ENCODE measurements around the gene CELSR3. TPM values are rescaled to one million over a fixed set of nuclear protein-coding genes. Genes with fewer than 3 reads are reported as not detected.
A peak's percentile ranks its signal among the peaks of the same experiment; 100 is the strongest.

The CELSR3 gene
- 10 to 100 TPM; 12.6 to 13.1 TPM for total RNA-seq

DNA sequence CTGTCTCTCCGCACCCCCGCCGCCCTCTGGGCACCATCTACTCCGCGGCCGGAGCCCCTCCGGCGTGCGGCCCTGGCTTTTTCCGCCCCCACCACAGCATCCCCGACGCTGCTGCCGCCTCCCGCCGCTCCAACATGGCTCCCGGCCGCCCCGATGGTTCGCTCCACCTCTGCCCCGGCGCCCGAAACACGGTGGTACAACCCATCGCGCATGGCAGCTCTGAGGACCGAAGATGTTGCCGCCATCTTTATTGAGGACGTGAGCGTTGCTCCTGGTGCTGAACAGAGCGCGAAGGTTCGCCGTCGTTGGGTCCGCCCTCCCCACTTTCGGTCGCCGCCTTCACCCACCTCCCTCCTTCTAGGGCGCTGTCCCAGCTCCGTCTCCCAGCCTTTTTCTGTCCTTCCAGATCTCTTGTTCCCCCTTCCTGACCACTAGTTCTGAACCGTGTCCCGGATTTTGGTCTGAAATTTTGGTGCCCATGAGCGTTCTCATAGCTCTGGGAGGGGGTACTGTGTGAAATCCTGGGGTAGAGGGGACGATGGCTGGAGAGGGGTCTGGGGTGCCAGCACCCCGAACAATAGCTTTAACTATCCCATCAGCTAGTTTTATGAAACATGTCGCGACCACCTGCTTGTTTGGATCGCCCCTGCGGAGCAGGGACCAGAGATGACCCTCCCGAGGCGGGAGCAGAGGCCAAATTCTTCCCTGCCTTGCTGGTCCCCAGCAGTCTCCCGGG, at the start of gene CELSR3:
TSS of gene CELSR3 (minus strand) at position 134 of the 736 bp plus-strand sequence. CDS start 252 bp downstream, outside the sequence.
- DNase-seq (ENCODE audit: low spot score in 2 of 2) (peak in 1 of 2 donors; percentile 72), ATAC-seq (peak; percentile 10 to 41)
- Mint-ChIP-seq H3K9me3 (peaks cover 0 to 3% of the 10 kb centered on the region in 2 donors), H3K27ac (peak within 1 kb of the TSS; percentile 84 to 98), H3K36me3 (peaks cover 11 to 13% of the 10 kb centered on the region in 2 donors)

DNA sequence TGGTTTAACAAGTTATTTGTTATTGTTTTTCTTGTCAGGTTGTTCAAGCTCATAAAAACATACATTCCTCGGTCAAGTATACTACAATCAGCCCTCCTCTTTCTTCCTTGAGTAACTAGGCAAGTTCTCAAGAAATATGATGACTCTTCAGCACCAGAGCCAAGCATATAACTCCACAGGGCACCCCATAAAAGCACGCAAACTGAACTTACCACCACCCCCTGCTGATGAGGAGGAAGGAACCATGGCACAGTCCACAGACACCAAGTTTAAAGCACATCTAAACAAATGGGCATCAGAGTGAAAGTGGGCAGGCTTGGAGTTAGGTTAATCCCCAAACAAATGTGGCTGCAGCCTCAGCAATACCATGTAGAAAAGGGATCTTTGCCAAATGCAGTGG, 49.0 kb upstream of the CELSR3 start:
- Mint-ChIP-seq H3K27ac (peak overlapping the region in 1 of 2 donors; percentile 91), H3K36me3 (peaks cover 7 to 29% of the 10 kb centered on the region in 2 donors), H3K9me3 (no peaks in the 10 kb centered on the region)
- no peak for ATAC-seq
- no peak for DNase-seq (ENCODE audit: low spot score in 2 of 2)

DNA sequence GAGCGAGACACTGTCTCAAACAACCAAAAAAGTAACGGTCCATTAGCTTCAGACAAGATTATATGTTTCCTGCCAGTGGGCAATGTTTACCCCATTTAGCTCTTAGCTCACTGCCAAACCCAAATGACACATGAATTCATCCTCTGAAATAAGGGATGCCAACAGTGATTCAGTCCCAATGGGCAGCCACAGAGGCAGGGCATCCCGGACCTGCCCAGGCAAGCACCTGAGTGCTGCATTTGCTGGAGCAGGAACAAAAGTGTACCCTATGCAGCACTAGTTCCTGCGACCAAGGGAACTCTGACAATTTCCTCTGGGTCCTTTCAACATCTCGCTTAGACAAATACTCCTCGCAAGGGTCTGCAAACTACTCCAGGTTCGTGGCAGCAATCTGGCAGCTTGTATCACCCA, 46.4 kb upstream of the CELSR3 start:
- peak overlapping the region; percentile 50 to 91 for H3K27ac Mint-ChIP-seq
- ATAC-seq = peak; percentile 22 to 74

DNA sequence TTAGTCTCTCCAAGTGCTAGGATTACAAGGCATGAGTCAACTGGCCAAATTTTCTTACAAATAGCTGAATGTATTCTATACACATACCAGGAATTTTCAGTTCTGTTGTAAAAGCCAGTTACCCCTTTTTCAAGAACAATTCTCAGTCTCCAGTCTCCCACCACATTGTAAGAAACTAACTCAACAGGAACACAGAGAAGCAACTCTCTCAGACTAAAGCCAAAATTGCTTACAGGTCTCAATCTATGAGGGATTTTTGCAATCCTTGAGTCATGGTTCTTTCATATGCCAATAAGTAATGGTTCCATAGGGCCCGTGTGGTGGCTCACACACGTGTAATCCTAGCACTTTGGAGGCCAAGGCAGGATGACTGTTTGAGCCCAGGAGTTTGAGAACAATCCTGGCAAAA, 45.8 kb upstream of the CELSR3 start:
- H3K27ac Mint-ChIP-seq = peak overlapping the region; percentile 50 to 91

More for the DNA sequence above, 46.4 kb upstream of the CELSR3 start:
- H3K9me3 Mint-ChIP-seq = no peaks in the 10 kb centered on the region
- no peak for DNase-seq (ENCODE audit: low spot score in 2 of 2)
- H3K36me3 Mint-ChIP-seq = peaks cover 0 to 10% of the 10 kb centered on the region in 2 donors

GRCh38 chr3:48707157-48707556, 44.5 kb upstream of the CELSR3 start:
- peaks cover 0 to 15% of the 10 kb centered on the region in 2 donors for H3K36me3 Mint-ChIP-seq
- H3K27ac Mint-ChIP-seq = peak overlapping the region in 1 of 2 donors; percentile 53
- DNase-seq (ENCODE audit: low spot score in 2 of 2) (no peak), ATAC-seq (no peak)
- no peaks in the 10 kb centered on the region for H3K9me3 Mint-ChIP-seq

More for the DNA sequence above, 45.8 kb upstream of the CELSR3 start:
- Mint-ChIP-seq H3K36me3 (peaks cover 0 to 8% of the 10 kb centered on the region in 2 donors), H3K9me3 (no peaks in the 10 kb centered on the region)
- ATAC-seq (peak; percentile 37 to 71), DNase-seq (ENCODE audit: low spot score in 2 of 2) (no peak)

DNA sequence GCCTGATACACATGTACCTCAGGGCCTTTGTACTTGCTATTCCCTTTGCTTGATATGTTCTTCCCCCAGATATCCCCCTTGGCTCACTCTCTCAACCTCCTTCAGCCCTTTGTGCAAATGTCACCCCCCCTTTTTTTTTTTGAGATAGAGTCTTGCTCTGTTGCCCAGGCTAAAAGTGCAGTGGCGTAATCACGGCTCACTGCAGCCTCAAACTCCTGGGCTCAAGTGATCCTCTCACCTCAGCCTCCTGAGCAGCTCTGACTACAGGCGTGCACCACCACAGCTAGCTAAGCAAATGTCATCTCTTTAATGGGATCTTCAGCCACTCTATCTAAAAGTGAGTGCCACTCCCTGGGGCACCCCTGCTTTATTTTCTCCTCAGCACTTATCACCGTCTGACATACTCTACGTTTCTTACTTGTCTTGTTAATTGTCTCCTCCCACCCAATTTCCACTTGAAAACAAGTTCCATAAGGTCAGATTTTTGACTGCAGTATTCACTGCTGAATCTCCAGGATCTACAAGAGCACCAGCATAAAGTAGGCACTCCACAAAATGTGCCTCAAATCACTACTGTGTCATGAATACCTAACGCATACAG, 39.7 kb upstream of the CELSR3 start:
- ATAC-seq = no peak
- Mint-ChIP-seq H3K27ac (peak overlapping the region in 1 of 2 donors; percentile 14), H3K9me3 (no peaks in the 10 kb centered on the region), H3K36me3 (peaks cover 0 to 17% of the 10 kb centered on the region in 2 donors)
- no peak for DNase-seq (ENCODE audit: low spot score in 2 of 2)

DNA sequence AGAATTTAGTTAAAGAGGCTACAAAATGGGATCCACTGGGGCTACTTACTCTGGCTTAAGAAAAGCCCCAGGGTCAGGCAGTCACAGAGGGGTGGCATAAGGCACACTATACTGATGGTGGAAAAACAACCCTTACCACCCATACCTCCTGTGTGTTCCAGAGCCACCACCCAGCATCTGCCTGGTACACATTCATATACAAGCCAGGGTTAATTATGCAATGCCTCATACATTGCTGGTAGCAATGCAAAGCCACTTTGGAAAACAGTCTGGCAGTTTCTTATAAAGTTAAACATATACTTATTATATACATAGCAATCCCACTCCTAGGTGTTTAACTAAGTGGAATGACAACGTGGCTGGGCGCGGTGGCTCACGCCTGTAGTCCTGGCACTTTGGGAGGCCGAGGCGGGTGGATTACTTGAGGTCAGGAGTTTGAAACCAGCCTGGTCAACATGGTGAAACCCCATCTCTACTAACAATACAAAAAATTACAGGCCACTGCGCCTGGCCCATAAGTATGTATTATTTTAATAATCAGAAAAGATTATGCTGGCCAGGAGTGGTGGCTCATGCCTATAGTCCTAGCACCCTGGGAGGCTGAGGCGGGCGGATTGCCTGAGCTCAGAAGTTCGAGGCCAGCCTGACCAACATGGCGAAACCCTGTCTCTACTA, 38.2 kb upstream of the CELSR3 start:
- no peak for ATAC-seq

GRCh38 chr3:48698891-48699290, 36.2 kb upstream of the CELSR3 start:
- ATAC-seq = no peak
- peaks cover 0 to 24% of the 10 kb centered on the region in 2 donors for H3K36me3 Mint-ChIP-seq
- H3K27ac Mint-ChIP-seq = peak overlapping the region in 1 of 2 donors; percentile 1
- H3K9me3 Mint-ChIP-seq = no peaks in the 10 kb centered on the region
- DNase-seq (ENCODE audit: low spot score in 2 of 2) = no peak

More for the DNA sequence above, 38.2 kb upstream of the CELSR3 start:
- Mint-ChIP-seq H3K27ac (no peak overlapping the region), H3K9me3 (no peaks in the 10 kb centered on the region), H3K36me3 (peaks cover 0 to 17% of the 10 kb centered on the region in 2 donors)
- no peak for DNase-seq (ENCODE audit: low spot score in 2 of 2)

DNA sequence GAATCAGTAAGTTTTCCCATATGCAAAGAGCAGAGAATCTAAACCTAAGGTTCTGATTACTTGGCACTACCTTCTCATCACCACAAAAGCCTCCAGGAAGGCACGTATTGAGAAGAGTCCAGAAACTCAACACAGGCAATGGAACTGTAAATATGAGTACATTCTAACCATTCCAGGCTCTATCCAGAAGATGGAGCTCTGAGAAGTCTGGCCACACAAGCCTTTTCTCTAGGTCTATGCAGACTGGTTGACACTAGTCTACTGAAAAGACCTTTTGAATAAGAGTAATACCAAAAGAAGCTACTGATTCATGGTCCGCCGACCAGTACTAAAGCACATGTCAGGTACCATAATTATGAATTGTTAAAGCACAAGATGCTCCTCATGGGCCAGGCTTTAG, 35.3 kb upstream of the CELSR3 start:
- peaks cover 0 to 24% of the 10 kb centered on the region in 2 donors for H3K36me3 Mint-ChIP-seq

DNA sequence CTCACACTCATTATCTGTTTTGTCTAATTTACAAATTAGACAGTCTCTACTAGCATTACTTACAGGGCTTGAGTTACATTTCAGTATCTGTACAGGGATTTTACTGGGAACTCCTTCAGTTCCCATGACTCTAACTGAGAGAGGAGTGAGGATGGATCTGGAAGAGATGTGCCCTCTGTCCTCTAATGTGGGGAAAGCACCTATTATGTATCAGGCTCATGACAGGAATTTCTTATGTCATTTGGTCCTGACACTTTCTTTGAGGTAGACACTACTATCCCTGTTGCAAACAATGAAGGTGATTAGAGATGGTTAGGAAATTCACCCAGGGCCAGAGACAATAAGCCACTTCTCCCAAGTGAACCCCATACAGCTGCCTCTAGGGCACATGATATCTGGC, 33.9 kb upstream of the CELSR3 start:
- no peak for DNase-seq (ENCODE audit: low spot score in 2 of 2)
- H3K27ac Mint-ChIP-seq = no peak overlapping the region
- H3K36me3 Mint-ChIP-seq = peaks cover 0 to 17% of the 10 kb centered on the region in 2 donors
- no peak for ATAC-seq
- no peaks in the 10 kb centered on the region for H3K9me3 Mint-ChIP-seq

More for the DNA sequence above, 35.3 kb upstream of the CELSR3 start:
- peak overlapping the region in 1 of 2 donors; percentile 22 for H3K27ac Mint-ChIP-seq
- H3K9me3 Mint-ChIP-seq = no peaks in the 10 kb centered on the region
- DNase-seq (ENCODE audit: low spot score in 2 of 2) (no peak), ATAC-seq (no peak)

GRCh38 chr3:48696156-48696555, 33.5 kb upstream of the CELSR3 start:
- Mint-ChIP-seq H3K9me3 (no peaks in the 10 kb centered on the region), H3K36me3 (peaks cover 0 to 20% of the 10 kb centered on the region in 2 donors), H3K27ac (no peak overlapping the region)
- DNase-seq (ENCODE audit: low spot score in 2 of 2) = no peak
- no peak for ATAC-seq

DNA sequence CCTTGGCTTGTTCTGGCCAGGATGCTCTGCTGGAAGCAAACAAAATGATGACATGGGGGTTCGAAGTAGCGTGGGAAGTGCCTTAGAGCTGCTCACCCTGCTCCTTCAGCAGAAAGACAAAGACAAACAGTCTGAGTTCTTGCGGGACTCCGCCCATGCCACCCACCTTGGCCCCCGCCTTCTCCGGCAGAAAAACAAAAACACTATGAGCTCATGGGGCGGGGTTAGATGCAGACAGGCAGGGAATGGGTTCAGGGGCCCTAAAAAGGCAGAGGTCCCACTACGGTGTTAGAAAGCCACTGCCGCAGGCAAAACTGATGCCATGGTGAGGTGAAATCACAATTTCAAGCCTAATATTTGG, 32.7 kb upstream of the CELSR3 start:
- DNase-seq (ENCODE audit: low spot score in 2 of 2) = no peak
- Mint-ChIP-seq H3K36me3 (peaks cover 0 to 23% of the 10 kb centered on the region in 2 donors), H3K27ac (peak overlapping the region in 1 of 2 donors; percentile 84), H3K9me3 (no peaks in the 10 kb centered on the region)
- ATAC-seq = no peak

DNA sequence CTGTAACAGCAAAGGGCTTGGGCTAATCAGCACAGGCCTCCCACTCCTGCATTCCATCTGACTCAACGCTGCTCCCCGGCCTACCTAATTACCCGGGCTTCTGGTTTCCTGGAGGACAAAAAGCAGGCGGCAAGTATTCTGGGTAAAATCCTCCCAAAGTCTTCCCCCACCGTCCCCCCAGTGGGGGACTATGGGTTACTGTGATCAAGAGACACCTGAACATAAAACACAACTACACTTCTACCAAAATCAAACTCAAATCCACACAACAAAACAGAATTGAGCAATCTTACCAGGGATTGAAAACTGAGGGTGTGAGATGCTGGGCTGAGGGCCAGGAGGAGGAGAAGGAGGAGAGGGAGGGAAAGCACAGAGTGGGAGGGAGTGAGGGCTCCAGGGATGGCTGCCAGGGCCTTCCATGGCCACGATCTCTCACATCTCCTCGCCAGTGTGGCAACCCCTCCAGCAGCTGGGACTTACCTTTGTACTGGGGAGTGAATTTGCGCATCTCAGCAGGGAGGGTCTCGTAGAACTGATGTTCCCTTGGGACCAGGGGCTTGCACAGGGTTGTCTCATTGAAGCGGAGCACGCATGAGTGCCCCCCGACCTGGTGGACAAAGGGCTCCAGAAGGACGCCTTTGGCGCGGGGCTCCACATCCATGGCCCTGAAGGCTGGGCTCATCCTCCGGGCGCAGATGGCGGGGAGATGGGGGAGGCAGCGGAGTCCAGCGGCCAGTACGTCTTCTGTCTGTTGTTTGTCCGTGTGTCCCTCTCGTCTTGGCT, 32.1 kb upstream of the CELSR3 start:
- H3K36me3 Mint-ChIP-seq = peaks cover 0 to 23% of the 10 kb centered on the region in 2 donors
- DNase-seq (ENCODE audit: low spot score in 2 of 2) (no peak), ATAC-seq (no peak)
- peak overlapping the region; percentile 23 to 84 for H3K27ac Mint-ChIP-seq
- no peaks in the 10 kb centered on the region for H3K9me3 Mint-ChIP-seq

DNA sequence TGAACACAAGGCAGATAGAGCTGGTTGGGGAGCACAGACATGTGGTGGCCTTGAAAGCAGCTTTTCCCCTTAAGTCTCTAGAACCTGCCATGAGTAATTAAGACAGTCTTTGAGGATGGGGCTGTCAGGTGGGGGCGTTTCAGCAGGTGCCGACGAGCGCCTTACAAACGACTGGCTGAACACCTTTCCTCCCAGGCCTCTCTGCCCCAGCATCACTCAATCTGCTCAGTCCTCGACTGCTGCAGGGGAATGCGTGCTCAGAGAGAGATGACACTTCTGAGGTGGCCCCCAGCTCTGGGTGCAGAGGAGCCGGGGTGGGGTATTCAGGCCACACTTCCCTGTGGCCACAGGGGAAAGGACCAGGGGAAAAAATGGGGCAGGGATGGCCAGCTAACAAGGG, 31.1 kb upstream of the CELSR3 start:
- Mint-ChIP-seq H3K27ac (peak overlapping the region in 1 of 2 donors; percentile 36), H3K9me3 (no peaks in the 10 kb centered on the region), H3K36me3 (peaks cover 0 to 14% of the 10 kb centered on the region in 2 donors)
- DNase-seq (ENCODE audit: low spot score in 2 of 2) (no peak), ATAC-seq (no peak)

DNA sequence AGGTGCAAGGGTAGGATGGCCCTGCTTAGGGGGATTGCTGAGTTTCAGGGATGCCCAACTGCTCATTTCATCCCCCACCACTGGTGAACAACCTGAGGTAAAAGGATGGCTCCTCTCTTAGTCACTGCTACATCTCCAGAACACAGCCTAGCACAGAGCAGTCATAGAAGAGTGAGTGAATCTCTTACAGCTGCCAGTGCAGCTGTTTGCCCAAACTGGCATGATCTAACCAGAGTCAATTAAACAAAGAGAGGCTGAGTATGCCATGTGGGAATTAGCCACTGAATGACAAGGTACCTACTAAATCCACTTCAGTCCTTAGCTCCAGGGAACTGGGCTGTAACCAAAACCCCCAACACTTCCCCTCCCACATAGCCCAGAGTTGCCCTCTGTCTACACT, 29.9 kb upstream of the CELSR3 start:
- ATAC-seq (peak in 1 of 2 donors; percentile 20), DNase-seq (ENCODE audit: low spot score in 2 of 2) (no peak)
- Mint-ChIP-seq H3K36me3 (peaks cover 0 to 13% of the 10 kb centered on the region in 2 donors), H3K27ac (peak overlapping the region in 1 of 2 donors; percentile 5), H3K9me3 (no peaks in the 10 kb centered on the region)

GRCh38 chr3:48690846-48691458, 28.3 kb upstream of the CELSR3 start:
- Mint-ChIP-seq H3K27ac (peak overlapping the region; percentile 4 to 11), H3K9me3 (no peaks in the 10 kb centered on the region)

More at GRCh38 chr3:48690846-48691458, 28.3 kb upstream of the CELSR3 start:
- peaks cover 0 to 13% of the 10 kb centered on the region in 2 donors for H3K36me3 Mint-ChIP-seq
- DNase-seq (ENCODE audit: low spot score in 2 of 2) = no peak
- no peak for ATAC-seq
